Anterior cingulate cortex (tissue), 58 donors: ENCODE data around the gene DCAF4.
A peak's percentile ranks its signal among the peaks of the same experiment; 100 is the strongest.

Source experiments
- DNase-seq, 58 donors: peaks; one replicate each; lab custom pipeline; 2025; lab: John Stamatoyannopoulos, UW

The DCAF4 gene

DNA sequence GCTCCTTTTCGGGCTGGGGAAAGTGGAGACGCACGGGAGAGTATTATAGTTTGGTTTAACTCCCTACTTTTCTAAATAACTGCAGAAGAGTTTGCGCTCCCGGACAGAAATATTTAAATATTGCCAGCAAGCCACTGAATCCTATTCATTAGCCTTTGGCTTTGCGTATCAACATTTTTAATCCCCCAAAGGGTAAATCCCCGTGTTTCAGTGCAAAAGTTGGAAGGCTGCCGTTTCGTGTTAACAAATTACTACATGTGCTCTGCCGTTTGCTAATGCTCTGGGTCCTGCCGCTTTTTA is 32.0 kb upstream of the DCAF4 start:
- peak in 1 of 58 donors; percentile 53 for DNase-seq

GRCh38 chr14:72894623-72895378 is 31.5 kb upstream of the DCAF4 start:
- peak in 13 of 58 donors; percentile 4 to 51 (median 27) for DNase-seq

GRCh38 chr14:72898448-72898847 is 27.8 kb upstream of the DCAF4 start:
- DNase-seq, result no peak

- no peak for DNase-seq
Measured at GRCh38 chr14:72901361-72901760, 24.9 kb upstream of the DCAF4 start.

DNA sequence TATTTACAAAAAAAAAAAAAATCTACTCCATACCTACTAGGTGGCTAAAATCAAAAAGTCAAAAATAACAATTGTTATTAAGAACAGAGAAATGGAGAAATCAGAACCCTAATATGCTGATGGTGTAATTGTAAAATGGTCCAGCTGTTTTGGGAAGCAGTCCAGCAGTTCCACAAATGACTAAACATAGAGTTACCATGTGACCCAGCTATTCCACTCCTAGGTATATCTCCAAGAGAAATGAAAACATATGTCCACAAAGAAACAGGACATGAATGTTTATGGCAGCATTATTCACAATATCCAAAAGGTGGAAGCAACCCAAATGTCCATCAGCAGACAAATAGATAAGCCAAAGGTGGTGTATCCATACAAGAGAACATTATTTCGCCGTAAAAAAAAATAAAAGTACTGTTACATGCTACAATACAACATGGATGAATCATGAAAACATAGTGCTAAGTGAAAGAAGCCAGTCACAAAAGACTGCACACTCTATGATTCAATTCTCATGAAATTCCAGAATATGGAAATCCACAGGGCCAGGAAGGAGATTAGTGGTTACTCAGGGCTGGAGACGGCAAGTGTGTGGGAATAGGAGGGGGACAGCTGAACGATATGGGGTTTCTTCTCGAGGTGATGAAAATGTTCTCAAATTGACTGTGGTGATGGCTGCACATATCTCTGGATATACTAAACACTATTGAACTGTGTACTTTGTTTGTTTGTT is 23.3 kb upstream of the DCAF4 start:
- DNase-seq, result no peak

GRCh38 chr14:72903716-72904115 is 22.5 kb upstream of the DCAF4 start:
- DNase-seq, result no peak

DNA sequence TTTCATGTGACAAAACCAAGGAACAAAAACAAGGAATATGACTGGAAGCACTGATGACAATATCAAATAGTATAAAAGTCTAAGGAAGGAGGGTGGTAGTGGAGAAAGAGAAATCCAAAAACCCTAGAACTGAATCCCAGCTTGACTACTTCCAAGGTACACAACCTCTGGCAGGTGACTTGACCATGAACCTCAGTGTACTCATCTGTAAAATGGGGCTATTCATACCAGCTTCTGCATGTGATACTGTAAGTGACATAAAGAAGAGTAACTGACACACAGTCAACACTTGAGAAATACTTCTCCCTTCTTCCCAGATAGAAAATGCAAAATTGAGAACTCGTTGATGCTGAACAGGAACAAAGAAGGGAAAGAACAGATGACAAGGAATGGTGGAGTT is 22.0 kb upstream of the DCAF4 start:
- DNase-seq, result no peak

DNA sequence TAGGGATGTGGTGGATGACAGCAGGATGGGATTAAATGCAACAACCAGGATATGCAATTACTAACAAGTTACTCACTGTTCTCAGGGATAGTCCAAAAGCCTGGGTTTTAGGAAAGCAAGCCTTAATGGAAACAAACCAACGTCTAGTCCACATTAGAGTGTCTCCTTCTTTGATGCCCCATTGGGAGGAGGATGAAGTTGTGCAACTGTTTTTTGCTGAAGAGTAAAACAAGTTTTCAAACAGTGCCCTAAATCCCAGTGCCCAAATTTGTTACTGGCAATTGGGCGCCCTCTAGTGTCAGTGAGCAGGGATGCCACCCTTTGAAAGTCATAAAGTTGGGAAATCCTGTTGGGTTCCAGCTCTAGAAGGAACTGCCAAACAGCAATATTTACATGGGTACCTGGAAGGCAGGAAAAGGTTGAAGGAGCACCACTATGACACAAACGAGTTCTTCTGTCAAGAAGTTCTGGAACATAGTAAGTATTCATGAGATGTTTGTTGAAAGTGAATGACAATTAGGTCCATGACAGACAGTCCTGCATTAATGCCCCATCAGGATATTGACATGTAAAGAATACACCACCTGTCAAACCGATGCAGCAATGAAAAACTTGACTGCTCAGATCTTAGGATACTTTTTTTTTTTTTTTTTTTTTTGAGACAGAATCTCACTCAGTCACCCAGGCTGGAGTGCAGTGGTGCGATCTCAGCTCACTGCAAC is 21.3 kb upstream of the DCAF4 start:
- DNase-seq, result peak in 45 of 58 donors; percentile 4 to 69 (median 34)

DNA sequence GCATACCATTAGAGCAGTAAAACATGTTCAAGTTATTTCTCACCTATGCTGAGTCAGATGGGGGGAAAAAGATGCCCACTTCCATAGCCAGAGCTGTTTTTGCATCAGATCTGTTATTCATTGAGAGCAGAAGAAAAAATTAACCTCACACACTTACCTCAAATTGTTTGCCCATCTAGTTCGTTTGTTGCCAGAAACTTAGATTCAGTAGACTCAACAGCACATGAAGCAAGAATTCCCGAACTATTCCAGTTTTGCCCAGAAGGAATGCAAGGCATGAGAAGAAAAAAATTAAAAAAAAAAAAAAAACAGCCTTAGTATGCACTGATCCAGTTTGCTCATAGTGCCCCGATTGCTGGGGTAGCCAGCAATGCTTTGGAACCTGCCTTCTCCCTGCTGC is 19.9 kb upstream of the DCAF4 start:
- DNase-seq, result no peak

- DNase-seq, result no peak
Measured at GRCh38 chr14:72906879-72907278, 19.4 kb upstream of the DCAF4 start.

DNA sequence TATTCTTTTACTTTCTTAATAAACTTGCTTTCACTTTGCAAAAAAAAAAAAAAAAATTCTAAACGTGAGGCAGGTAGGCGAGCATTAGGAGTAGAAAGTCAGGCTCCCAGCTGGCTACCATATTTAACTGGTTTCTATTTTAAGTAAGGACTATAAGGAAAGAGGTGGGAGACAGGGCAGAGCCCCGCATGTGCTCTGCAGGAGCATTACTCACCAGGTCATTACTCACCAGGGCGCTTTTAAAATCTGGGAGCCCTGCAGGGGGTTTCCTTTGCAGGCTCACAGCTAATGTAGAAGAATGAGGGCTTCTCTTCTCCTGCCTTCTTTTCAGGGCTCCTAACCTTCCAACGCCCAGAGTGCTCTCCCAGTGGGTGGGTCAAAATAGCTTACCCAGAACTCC is 18.4 kb upstream of the DCAF4 start:
- DNase-seq, result no peak

GRCh38 chr14:72909163-72909562 is 17.1 kb upstream of the DCAF4 start:
- DNase-seq, result no peak

DNA sequence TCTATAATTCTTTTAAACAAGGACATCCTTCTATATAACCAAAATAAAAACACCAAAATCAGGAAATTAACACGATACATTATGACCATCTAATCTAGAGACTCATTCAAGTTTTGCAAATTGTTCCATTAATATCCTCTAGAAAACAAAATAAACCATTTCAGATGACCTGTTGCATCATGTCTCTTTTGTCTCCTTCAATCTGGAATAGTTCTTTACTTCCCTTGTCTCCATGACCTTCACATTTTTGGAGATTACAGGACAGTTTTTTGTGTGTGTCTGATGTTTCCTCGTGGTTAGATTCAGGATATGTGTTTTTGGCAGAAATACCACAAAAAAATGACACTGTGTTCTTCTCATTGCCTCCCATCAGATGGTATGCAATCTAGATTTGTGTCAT is 12.5 kb upstream of the DCAF4 start:
- DNase-seq, result no peak

GRCh38 chr14:72916174-72916573 is 10.1 kb upstream of the DCAF4 start:
- DNase-seq, result no peak

- no peak for DNase-seq
Measured at GRCh38 chr14:72917094-72917802, 9.0 kb upstream of the DCAF4 start.

GRCh38 chr14:72920008-72920407 is 6.3 kb upstream of the DCAF4 start:
- no peak for DNase-seq

GRCh38 chr14:72921396-72921795 is 4.9 kb upstream of the DCAF4 start:
- DNase-seq, result no peak

GRCh38 chr14:72924337-72924736 is 1.9 kb upstream of the DCAF4 start:
- peak in 1 of 58 donors; percentile 42 for DNase-seq

DNA sequence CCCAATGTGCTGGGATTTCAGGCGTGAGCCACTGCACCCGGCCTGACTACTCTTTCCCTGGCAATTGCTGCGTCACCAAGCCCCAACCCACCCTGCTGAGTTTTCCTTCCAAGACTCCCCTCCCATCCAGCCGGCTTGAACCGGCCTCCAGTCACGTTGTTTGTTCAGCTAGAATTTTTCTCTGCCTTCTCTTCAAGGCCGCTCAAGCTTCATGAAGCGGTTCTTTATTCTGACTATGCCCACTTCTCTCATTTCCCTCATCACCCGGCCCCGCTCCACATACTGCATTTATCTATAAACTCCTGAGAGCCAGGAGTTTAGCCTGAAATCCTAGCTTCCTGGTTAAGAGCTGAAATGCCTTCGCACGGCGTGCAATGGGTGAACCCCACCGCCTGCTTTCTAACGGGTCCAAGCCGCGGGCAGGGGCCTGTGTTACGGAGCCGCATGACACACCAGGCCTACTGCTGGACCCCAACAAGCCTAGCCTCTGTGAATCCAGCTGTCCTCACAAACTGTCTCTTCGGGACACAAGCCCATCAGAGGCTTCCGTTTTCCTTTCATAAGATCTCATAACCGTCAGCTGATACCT is 999 bp upstream of the DCAF4 start:
- DNase-seq, result no peak

DNA sequence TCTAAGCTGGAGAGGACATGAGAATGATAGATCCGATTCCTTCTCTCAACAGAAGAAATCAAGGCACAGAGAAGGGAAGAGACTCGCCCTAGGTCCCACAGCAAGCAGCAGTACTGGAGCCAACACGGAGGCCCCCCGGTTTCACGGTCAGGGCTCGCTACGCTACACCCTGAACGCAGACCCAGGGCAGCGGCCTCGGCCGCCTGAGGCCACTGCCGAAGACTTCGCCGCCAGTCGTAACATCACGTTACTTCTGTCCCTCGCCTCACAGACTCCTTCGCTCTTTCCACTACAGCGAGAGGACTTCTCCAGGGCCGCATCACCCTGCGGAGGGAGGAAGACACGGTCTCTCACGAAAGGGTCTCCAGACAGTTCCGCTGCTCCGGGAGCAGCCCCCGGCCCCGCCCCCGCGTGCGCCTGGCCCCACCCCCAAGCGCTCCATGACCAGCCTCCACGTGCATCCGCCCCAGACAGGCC is 411 bp upstream of the DCAF4 start:
- no peak for DNase-seq
